GM20000 (cell line): ENCODE results near the gene SPATA33.
"Not testable (repeated sequence)": the region's sequence is repeated elsewhere in the genome, so short reads cannot be mapped to it uniquely, and the experiment has no call there.

Experiments
- DNase-seq: peaks from one replicate; pipeline ENCODE4 v3.0.0; 2012; ENCODE audit warnings: low spot score
- CTCF ChIP-seq: IDR thresholded peaks from 2 replicates; pipeline ENCODE4 v1.5.1; 2012; ENCODE audit warnings: mild to moderate bottlenecking, control low read depth; ENCODE audit errors: extremely low read depth, missing control alignments

The SPATA33 gene

GRCh38 chr16:89621136-89621697 is 36.4 kb upstream of the SPATA33 start:
- no peak for DNase-seq
- no peak for TF ChIP-seq CTCF

- DNase-seq, result no peak
Observed at GRCh38 chr16:89621698-89622409, 35.8 kb upstream of the SPATA33 start.

GRCh38 chr16:89623511-89624261 is 34.0 kb upstream of the SPATA33 start:
- TF ChIP-seq CTCF, result no peak

More at GRCh38 chr16:89621698-89622409, 35.8 kb upstream of the SPATA33 start:
- TF ChIP-seq CTCF, result no peak

GRCh38 chr16:89624777-89625761 is 32.6 kb upstream of the SPATA33 start:
- no peak for DNase-seq
- no peak for TF ChIP-seq CTCF

More at GRCh38 chr16:89623511-89624261, 34.0 kb upstream of the SPATA33 start:
- DNase-seq, result no peak

GRCh38 chr16:89629827-89630610 is 27.6 kb upstream of the SPATA33 start:
- no peak for DNase-seq
- TF ChIP-seq CTCF, result no peak

GRCh38 chr16:89633064-89633631 is 24.5 kb upstream of the SPATA33 start:
- DNase-seq, result no peak
- TF ChIP-seq CTCF, result no peak

GRCh38 chr16:89634463-89635385 is 22.9 kb upstream of the SPATA33 start:
- DNase-seq, result not testable (repeated sequence)
